ENCODE results near the gene CCDC3. TPM values are rescaled to one million over a fixed set of nuclear protein-coding genes. Genes with fewer than 3 reads are reported as not detected.

CCDC3 gene
- total and polyA plus RNA-seq, 2 experiments from 2014 or later: 4.3 to 6.7 TPM

DNA sequence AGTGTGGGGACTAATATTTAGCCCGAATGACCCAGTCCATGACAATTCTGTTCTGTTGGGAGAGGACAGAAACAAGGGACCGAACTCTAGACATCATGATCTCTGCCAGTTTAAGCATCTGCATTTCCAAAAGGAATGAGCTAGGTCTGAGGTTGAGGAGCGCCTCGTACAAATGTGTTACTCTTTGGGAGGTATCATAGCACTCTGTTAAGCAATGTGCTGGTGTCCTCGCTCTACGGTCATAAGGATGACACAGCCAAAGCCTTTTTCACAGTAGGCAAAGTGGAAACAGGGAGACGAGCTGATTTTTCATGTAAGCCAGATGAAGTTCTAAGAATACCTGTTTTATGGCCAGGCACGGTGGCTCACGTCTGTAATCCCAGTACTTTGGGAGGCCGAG, 15.4 kb upstream of the CCDC3 start:
- no peak for TF ChIP-seq CTCF (IDR thresholded peaks at IDR 0.05; ENCODE audit: low read depth, low read length)
- no peaks in the 10 kb centered on the region for H3K27me3 ChIP-seq
- no peaks in the 10 kb centered on the region for H3K4me1 ChIP-seq (ENCODE audit: low read depth)
- no peaks in the 10 kb centered on the region for H3K36me3 ChIP-seq
- no peak for DNase-seq (ENCODE audit: low read depth in 1 of 2, low spot score in 1 of 2)
- H3K4me3 ChIP-seq: no peak overlapping the region
- H3K27ac ChIP-seq: no peak overlapping the region
- no peaks in the 10 kb centered on the region for H3K9me3 ChIP-seq (ENCODE audit: low read depth)

GRCh38 chr10:13016426-13016825, 14.9 kb upstream of the CCDC3 start:
- TF ChIP-seq CTCF (IDR thresholded peaks at IDR 0.05; ENCODE audit: low read depth, low read length): no peak
- Histone ChIP-seq H3K27me3 (no peaks in the 10 kb centered on the region), H3K4me1 (ENCODE audit: low read depth) (no peaks in the 10 kb centered on the region), H3K4me3 (no peak overlapping the region), H3K9me3 (ENCODE audit: low read depth) (no peaks in the 10 kb centered on the region), H3K27ac (no peak overlapping the region), H3K36me3 (no peaks in the 10 kb centered on the region)
- peak in 1 of 2 donors; percentile 91 for DNase-seq (ENCODE audit: low read depth in 1 of 2, low spot score in 1 of 2)

GRCh38 chr10:13006037-13006436, 4.5 kb upstream of the CCDC3 start:
- no peak for TF ChIP-seq CTCF (IDR thresholded peaks at IDR 0.05; ENCODE audit: low read depth, low read length)
- no peak for DNase-seq (ENCODE audit: low read depth in 1 of 2, low spot score in 1 of 2)
- H3K27me3 ChIP-seq: peaks cover 14% of the 10 kb centered on the region
- H3K27ac ChIP-seq: no peak overlapping the region
- H3K9me3 ChIP-seq (ENCODE audit: low read depth): no peaks in the 10 kb centered on the region
- H3K4me3 ChIP-seq: no peak overlapping the region
- no peaks in the 10 kb centered on the region for H3K4me1 ChIP-seq (ENCODE audit: low read depth)
- H3K36me3 ChIP-seq: no peaks in the 10 kb centered on the region

- H3K36me3 ChIP-seq: no peaks in the 10 kb centered on the region
- TF ChIP-seq CTCF (IDR thresholded peaks at IDR 0.05; ENCODE audit: low read depth, low read length): no peak
- no peak for DNase-seq (ENCODE audit: low read depth in 1 of 2, low spot score in 1 of 2)
- no peaks in the 10 kb centered on the region for H3K9me3 ChIP-seq (ENCODE audit: low read depth)
- H3K27ac ChIP-seq: no peak overlapping the region
- no peaks in the 10 kb centered on the region for H3K4me1 ChIP-seq (ENCODE audit: low read depth)
- H3K27me3 ChIP-seq: peaks cover 27% of the 10 kb centered on the region
- no peak overlapping the region for H3K4me3 ChIP-seq
These were observed 2.2 kb upstream of the CCDC3 start for GRCh38 chr10:13003759-13004158.

- Histone ChIP-seq H3K27ac (no peak overlapping the region), H3K4me1 (ENCODE audit: low read depth) (no peaks in the 10 kb centered on the region), H3K9me3 (ENCODE audit: low read depth) (no peaks in the 10 kb centered on the region), H3K36me3 (no peaks in the 10 kb centered on the region), H3K4me3 (no peak overlapping the region), H3K27me3 (peaks cover 27% of the 10 kb centered on the region)
- peak in 1 of 2 donors; percentile 53 for DNase-seq (ENCODE audit: low read depth in 1 of 2, low spot score in 1 of 2)
- TF ChIP-seq CTCF (IDR thresholded peaks at IDR 0.05; ENCODE audit: low read depth, low read length): no peak
These were observed 1.5 kb upstream of the CCDC3 start for GRCh38 chr10:13003004-13003403.

DNA sequence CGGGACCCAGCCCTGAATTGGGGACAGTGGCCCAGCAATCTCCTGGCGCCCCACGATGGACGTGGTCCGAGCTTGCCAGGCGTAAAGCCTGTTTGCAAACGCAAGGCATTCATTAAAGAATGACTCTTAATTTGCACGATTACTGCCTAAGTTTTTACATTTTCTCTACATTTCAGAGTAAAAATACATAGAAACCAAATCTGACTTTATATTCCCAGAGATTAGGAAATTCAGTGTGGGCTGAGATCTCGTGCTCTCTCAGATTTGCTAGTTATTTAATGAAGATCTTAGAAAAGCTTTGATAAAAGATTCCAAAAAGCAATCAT, 337 bp upstream of the CCDC3 start:
- H3K36me3 ChIP-seq: no peaks in the 10 kb centered on the region
- no peaks in the 10 kb centered on the region for H3K9me3 ChIP-seq (ENCODE audit: low read depth)
- no peaks in the 10 kb centered on the region for H3K4me1 ChIP-seq (ENCODE audit: low read depth)
- no peak for DNase-seq (ENCODE audit: low read depth in 1 of 2, low spot score in 1 of 2)
- no peak for TF ChIP-seq CTCF (IDR thresholded peaks at IDR 0.05; ENCODE audit: low read depth, low read length)
- H3K4me3 ChIP-seq: peak overlapping the region; percentile 48
- H3K27ac ChIP-seq: no peak overlapping the region
- peaks cover 27% of the 10 kb centered on the region for H3K27me3 ChIP-seq
